GM19099 (cell line): ENCODE measurements around the gene DNAH12.

Experiments
- POLR2A ChIP-seq: IDR thresholded peaks from 3 replicates; pipeline ENCODE4 v1.6.1; 2011; ENCODE audit warnings: low read depth; ENCODE audit not compliant: insufficient read length; ENCODE audit errors: extremely low read depth

DNAH12 gene

DNA sequence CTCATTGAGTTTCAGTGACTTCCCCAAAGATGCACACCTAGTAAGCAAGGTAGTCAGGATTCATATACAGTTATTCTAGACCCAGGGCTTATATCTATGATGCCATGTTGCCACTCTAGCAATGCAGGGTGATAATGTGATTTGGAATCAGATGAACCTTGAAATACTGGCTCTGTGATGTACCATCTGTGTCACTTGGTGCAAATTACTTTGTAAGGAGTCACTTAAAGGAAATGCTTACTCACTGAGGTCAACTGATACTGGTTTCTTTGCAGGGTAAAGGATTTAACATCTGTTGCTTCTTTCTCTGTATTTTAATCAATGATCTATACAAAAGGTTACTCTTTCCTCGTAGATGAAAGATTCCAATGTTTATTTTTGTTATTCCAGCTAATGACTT lies 262.4 kb downstream of the DNAH12 start:
- no peak for TF ChIP-seq POLR2A

DNA sequence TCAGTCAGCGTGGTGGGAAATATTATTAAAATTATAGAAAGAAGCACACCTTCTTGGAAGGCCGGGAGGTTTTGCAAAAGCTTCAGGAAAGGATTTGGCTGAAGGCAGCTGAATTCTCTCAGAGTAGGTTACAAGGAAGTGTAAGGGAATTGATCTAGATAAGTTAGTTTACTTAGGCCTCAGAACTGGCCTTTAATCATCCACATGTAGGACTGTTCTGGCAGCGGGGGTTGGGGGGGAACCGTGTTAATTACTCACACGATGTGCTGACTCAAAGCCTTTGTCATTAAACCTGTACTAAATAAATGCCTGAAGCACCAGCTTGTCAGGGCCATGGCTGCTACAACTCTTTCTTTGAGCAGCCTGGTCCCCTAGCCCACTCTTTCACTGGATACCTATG lies 264.5 kb downstream of the DNAH12 start:
- TF ChIP-seq POLR2A, result no peak

GRCh38 chr3:57278237-57278636 lies 265.9 kb downstream of the DNAH12 start:
- no peak for TF ChIP-seq POLR2A

DNA sequence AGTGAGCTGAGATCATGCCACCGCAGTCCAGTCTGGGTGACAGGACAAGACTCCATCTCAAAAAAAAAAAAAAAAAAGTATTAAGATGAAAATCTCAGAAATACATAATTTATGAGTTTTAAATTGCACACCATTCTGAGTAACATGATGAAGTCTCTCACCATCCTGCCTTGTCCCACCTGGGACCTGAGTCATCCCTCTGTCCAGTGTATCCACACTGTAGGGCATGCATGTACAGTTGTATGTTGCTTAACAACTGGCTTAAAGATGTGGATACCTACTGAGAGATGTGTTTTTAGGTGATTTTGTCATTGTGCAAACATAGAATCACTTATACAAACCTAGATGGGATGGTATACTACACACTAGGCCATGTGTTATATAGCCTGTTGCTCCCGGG lies 268.8 kb downstream of the DNAH12 start:
- TF ChIP-seq POLR2A, result no peak

DNA sequence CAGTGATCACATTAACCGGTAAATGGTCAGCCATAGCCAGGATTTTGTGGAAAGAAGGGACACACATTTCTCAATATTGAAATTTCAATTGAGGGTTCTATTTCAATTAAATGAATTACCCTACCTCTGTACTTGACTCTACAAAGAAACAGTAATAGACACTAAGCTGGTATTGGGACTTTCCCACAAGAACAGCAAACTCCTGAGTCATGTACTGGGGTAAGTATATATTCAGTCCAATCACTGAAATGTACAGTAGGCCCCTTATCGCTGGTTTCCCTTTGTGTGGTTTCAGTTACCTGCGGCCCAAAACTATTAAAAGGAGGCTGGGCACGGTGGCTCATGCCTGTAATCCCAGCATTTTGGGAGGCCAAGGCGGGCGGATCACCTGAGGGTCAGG lies 269.3 kb downstream of the DNAH12 start:
- TF ChIP-seq POLR2A, result no peak

- TF ChIP-seq POLR2A, result no peak
These were observed 275.7 kb downstream of the DNAH12 start for GRCh38 chr3:57268416-57268815.

- no peak for TF ChIP-seq POLR2A
These were observed 282.2 kb downstream of the DNAH12 start for GRCh38 chr3:57261929-57262328.

DNA sequence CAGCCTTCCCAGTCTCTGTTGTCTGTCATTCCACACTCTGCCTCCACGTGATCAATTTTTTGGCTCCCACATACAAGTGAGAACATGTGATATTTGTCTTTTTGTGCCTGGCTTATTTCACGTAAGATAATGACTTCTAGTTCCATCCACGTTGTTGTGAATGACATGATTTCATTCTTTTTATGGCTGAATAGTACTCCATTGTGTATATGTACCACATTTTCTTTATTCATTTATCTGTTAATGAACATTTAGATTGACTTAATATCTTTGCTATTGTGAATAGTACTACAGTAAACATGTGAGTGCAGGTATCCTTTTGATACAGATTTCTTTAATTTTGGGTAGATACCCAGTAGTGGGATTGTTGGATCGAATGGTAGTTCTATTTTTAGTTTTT lies 283.0 kb downstream of the DNAH12 start:
- TF ChIP-seq POLR2A, result no peak

DNA sequence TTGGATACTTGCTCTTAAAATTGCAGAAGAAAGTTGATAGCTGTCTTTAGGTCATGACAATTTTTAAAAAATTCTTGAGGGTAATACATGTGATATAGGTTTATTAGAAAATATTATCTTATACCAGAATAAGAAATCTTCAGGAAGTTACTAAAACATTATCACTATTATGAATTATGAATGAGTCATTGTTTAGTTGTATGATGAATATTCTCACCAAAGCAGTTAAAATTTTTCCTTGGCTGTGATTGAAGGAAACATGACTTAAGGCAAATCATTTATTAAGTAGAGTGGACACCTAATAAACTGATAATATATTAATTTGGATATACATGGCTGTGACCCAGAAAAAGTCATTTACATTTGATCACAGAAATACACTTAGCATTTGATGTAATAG lies 286.5 kb downstream of the DNAH12 start:
- no peak for TF ChIP-seq POLR2A

GRCh38 chr3:57256844-57257243 lies 287.3 kb downstream of the DNAH12 start:
- TF ChIP-seq POLR2A, result no peak

DNA sequence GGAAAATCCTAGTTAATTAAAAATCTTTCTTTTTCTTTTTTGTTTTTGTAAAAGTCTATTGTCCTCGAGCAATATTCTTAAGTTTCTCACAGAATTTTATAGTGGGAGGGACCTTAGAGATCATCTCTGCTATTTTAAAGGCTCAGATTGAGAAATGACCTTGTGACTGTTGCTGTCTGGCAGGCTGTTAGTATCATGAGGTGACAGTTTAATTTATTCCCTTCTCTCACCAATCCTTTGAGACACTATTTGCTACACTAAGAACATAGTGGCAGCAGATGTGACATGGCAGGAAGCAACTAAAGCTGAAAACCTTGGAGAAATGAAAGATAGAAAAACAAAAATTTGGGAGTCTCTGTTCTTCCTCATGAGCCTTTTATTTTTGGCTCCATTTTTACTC lies 291.7 kb downstream of the DNAH12 start:
- no peak for TF ChIP-seq POLR2A

- TF ChIP-seq POLR2A, result no peak
These were observed 299.2 kb downstream of the DNAH12 start for GRCh38 chr3:57244946-57245345.
